ENCODE results near the gene RPL21. TPM values are rescaled to one million over a fixed set of nuclear protein-coding genes. Genes with fewer than 3 reads are reported as not detected.

RPL21 gene
- total RNA-seq, 2 donors from 2014 or later, result 904 to 954 TPM

- DNase-seq (ENCODE audit: low spot score), result no peak
- intact Hi-C loops (cut with DNase I), result loop anchor here in 1 of 2 donors (5.0 kb wide), 1 partner anchor 1587 kb away; no protein-coding TSS in a partner anchor
Measured at GRCh38 chr13:27304611-27305010, 53.3 kb downstream of the RPL21 start.

Other genes with a start within 250 kb of the RPL21 start
- gene USP12, start 79.7 kb upstream of the RPL21 start, total RNA-seq, result 10 to 100 TPM; 40.3 to 94.3 TPM
- 10 to 100 TPM; 39.7 to 46.4 TPM for gene RASL11A, start 19.3 kb downstream of the RPL21 start, total RNA-seq
- gene GTF3A, start 173.1 kb downstream of the RPL21 start, total RNA-seq, result 10 to 100 TPM; 83.2 to 99.9 TPM
- gene MTIF3, start 199.0 kb downstream of the RPL21 start, total RNA-seq, result 10 to 100 TPM; 32.9 to 39.4 TPM

All from posterior vena cava (tissue), 2 donors.